Adipose tissue (tissue), 3 donors: ENCODE data around the gene ZBTB16. TPM values are rescaled to one million over a fixed set of nuclear protein-coding genes. Genes with fewer than 3 reads are reported as not detected.
A peak's percentile ranks its signal among the peaks of the same experiment; 100 is the strongest.

Experiments used
- H3K27ac ChIP-seq: one replicate; pipeline ENCODE4 v1.5.1; 2013; ENCODE audit warnings: low read depth, low read length
- WGBS, 3 donors: extraction: QIAGEN DNeasy Blood & Tissue Kit; methylation state at CpG; one replicate each; pipeline ENCODE4 v1.1.7; 2013; 5-methylcytosine and 5-hydroxymethylcytosine counted together
- polyA plus RNA-seq, 3 donors: library from polyadenylated mRNA; stranded (reverse); fragments of 200-250 nt; gene quantifications; one replicate each; pipeline ENCODE4 v1.2.3, GENCODE V29; 2013
- donor health status: healthy with polysubstance abuse.
- donor health status: Bipolar disorder and iron deficiency.
- donor health status: healthy.

Gene ZBTB16
- polyA plus RNA-seq, 3 donors = 30.4 to 68.2 (median 43.1) TPM

DNA sequence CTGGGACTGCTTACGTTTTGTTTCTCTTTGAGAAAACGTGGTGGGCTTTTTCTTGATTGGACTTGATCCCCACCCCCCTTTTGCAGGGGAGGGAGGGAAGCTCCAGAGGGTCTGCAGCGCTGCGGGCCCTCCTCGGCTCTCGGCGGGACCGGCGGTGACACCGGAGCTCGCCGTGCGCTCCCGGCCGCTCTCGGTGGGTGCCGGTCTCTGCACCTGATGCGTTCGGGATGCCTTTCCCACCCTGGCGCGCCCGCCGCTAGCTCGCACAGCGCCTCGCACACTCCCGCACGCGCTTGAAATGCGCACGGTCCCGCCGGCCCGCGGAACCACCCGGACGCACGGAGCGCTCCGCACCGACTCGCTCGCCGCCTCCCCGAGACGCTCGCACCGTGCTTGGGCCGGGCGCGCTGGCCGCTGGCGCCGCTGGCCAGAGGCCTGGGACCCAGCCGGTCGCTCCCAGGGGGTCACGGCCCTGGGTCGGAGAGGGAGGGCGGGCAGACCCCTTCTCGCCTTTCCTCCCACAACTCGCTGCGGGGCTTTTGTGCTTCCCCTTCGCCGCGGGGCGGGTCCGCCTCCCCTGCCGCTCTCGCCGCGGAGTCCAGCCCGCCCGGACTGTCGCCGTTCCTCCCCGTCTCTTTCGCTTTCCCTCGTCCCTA lies 1.0 kb downstream of the ZBTB16 start:
- 0 to 1% (median 0%) methylated on average over 69 to 78 of the region's 78 CpGs for WGBS, 3 donors
- peak overlapping the region; percentile 49 for H3K27ac ChIP-seq

- WGBS, 3 donors = 1% methylated on average over 45 of the region's 45 CpGs
Observed at GRCh38 chr11:114061048-114061680, 1.7 kb downstream of the ZBTB16 start.

DNA sequence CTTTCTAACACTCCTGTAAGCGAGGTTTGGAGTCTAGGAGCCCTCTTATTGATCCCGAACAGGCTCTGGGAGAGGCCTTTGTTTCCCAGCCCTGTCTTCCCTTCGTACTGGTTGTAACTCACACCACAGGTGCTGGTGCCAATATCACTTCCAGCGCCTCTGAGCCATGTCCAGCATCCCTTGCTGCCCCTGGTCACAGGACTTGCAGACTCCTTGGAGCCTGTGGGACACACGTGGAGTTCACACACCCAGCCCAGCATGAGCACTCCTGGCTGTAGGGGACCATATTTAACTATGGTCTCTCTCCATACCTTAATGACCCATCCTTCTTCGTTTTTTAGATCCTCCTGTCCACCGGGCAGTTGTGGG lies 2.2 kb downstream of the ZBTB16 start:
- WGBS, 3 donors = 23 to 33% (median 32%) methylated on average over 7 of the region's 7 CpGs
- H3K27ac ChIP-seq = no peak overlapping the region

More at GRCh38 chr11:114061048-114061680, 1.7 kb downstream of the ZBTB16 start:
- H3K27ac ChIP-seq = peak overlapping the region; percentile 49

DNA sequence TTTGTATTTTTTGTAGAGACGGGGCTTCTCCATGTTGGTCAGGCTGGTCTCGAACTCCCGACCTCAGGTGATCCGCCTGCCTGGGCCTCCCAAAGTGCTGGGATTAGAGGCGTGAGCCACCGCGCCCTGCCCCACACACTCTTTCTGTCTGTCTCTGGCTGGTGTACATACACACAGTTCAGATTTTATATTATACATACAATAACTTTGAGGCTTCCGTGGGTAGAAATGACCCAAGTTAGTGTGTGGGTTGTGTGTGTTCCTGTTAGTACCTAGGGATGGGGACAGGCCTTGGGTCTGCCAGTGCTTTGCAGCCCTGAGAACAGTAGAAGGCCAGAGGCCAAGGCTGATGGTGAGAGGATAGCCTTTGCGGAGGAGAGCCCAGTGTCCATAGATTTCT lies 2.8 kb downstream of the ZBTB16 start:
- 93 to 96% (median 95%) methylated on average over 9 of the region's 9 CpGs for WGBS, 3 donors

GRCh38 chr11:114063149-114063828 lies 3.8 kb downstream of the ZBTB16 start:
- H3K27ac ChIP-seq = no peak overlapping the region
- WGBS, 3 donors = 85 to 97% (median 94%) methylated on average over 26 of the region's 26 CpGs

More for the DNA sequence above, 2.8 kb downstream of the ZBTB16 start:
- no peak overlapping the region for H3K27ac ChIP-seq

- no peak overlapping the region for H3K27ac ChIP-seq
- 95 to 96% (median 96%) methylated on average over 7 to 8 of the region's 8 CpGs for WGBS, 3 donors
Observed at GRCh38 chr11:114063829-114064201, 4.3 kb downstream of the ZBTB16 start.

- 77 to 86% (median 86%) methylated on average over 14 of the region's 14 CpGs for WGBS, 3 donors
- no peak overlapping the region for H3K27ac ChIP-seq
Observed at GRCh38 chr11:114064216-114064615, 4.7 kb downstream of the ZBTB16 start.

DNA sequence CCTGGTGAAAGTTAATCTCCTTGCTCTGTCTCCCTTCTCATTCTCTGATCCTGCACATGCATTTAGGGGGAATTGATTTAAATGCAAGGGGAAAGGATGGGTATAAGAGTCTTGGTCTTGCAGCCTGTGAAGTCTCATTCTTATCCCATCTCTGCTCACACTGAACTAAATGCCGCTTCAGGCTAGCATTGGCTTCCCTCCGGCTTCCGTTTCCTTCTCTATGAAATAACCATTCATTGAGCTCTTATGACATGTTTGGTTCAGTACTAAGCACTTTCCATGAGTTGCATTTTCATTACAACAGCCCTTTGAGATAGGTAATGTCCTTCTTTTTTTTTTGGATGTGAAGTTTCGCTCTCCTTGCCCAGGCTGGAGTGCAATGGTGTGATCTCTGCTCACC lies 5.6 kb downstream of the ZBTB16 start:
- WGBS, 3 donors = 69 to 92% (median 70%) methylated on average over 4 of the region's 4 CpGs
- H3K27ac ChIP-seq = no peak overlapping the region

- WGBS, 3 donors = 82 to 90% (median 82%) methylated on average over 14 of the region's 14 CpGs
- H3K27ac ChIP-seq = no peak overlapping the region
Observed at GRCh38 chr11:114066046-114066648, 6.6 kb downstream of the ZBTB16 start.

- no peak overlapping the region for H3K27ac ChIP-seq
- WGBS, 3 donors = 81 to 92% (median 82%) methylated on average over 4 of the region's 4 CpGs
Observed at GRCh38 chr11:114068327-114068726, 8.8 kb downstream of the ZBTB16 start.

- H3K27ac ChIP-seq = no peak overlapping the region
- WGBS, 3 donors = 86 to 92% (median 87%) methylated on average over 7 of the region's 7 CpGs
Observed at GRCh38 chr11:114070464-114071139, 11.1 kb downstream of the ZBTB16 start.

DNA sequence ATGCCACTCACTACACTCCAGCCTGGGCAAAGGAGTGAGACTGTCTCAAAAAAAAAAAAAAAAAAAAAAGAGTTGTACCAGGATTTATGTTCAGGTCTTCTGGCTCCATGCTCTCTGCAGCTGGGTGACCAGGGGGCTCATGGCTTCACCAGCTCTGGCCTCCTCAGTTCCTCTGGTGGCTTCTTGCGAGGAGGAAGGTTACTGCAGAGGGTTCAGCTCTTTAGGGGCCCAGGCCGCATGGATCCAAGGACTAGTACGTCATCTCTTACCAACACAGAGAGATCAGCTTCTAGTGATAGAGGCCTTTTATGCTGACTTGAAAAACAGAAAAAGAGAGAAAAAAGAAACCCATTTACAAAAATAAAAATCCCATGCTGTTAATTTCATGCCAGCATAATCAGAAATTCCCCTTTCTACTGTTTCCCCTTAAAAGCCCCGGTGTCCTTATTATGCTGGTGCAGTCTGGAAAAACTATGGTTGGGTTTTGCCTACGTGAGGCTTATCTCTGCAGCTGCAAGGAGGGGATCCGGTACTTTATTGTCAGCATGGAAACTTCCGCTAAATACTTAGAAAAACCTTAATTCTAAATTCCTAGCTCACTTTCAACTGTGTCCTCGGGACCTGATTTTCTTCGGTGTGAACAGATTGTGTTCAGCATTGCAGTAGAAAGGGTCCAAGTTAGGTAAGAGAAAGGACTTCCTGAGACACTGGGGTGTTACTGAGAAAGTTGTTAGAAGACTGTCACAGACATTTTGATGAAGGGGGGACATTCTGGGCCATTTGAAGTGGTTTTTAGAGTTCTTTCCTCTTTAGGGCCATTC lies 13.7 kb downstream of the ZBTB16 start:
- H3K27ac ChIP-seq = no peak overlapping the region
- 61 to 87% (median 62%) methylated on average over 9 of the region's 9 CpGs for WGBS, 3 donors

DNA sequence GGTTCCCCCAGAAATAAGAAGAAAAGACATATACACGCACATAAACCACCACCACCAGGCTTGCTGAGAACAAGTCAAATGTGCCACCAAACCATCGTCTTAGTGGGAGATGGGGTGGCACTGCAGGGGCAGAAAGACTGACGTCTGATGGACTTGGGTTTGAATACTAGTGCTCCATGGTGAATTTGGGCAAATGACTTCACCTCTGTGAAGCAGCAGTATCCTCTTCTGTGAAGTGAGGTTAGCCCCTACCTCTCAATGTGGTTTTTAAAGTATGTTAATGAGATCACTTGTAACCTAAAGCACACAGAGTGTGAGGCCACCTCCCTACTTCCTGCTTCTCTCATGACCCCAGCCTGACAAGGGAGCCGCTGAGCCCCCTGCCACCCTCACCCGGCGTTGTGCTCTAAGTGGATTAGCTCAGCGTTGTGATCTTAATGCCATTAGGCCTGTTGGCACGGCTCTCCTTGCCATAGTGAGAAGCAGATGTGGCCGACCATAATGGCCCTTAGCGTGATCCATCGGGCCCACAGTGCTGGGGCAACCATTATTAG lies 14.4 kb downstream of the ZBTB16 start:
- H3K27ac ChIP-seq = no peak overlapping the region
- WGBS, 3 donors = 68 to 84% (median 75%) methylated on average over 11 of the region's 11 CpGs

DNA sequence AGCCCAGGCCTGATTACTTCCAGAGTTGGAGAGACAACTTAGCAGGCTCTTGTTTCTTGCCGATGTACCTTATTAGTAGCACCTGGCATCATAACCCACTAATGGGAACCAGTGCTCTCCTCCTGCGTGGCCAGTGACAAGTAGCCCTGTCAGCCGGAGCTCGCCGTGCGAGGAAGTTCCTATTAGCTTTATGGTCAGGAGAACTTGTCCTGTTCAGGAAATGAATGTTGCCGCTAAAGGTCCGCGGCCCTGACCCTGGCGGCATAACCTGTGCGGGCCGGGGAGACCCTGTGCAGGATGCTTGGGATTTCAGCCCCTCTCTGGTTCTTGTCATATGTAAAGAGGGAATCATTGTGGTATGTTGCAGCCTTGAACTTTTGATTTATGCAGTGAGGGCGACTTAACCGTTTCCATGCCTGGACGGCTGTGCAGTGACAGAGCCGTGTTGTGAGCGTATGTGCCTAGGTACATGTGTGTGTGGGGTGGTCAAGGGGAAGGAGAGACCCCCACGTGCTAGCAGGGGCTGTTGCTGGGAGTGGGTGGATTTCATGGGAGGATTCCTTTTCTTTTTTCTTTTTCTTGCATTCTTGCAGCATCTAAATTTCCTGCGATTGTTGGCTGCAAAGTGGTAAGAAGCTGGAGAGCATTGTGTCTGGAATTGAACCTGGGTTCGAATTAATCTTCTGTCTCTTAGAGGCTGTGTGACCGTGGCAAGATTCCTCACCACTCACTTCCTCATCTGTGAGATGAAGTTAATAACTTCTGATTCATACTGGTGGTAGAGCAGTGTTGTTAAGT lies 15.2 kb downstream of the ZBTB16 start:
- no peak overlapping the region for H3K27ac ChIP-seq
- WGBS, 3 donors = 48 to 85% (median 65%) methylated on average over 21 of the region's 21 CpGs

DNA sequence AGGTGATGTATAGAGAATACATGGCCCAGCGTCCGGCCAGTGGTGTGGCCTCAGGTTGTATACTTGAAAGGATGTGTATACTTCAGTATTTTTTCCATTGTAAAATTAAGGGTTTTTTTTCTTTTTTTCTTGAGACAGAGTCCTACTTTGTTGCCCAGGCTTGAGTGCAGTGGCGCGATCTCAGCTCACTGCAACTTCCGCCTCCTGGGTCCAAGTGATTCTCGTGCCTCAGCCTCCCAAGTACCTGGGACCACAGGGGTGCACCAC lies 15.8 kb downstream of the ZBTB16 start:
- WGBS, 3 donors = 87 to 96% (median 95%) methylated on average over 6 of the region's 6 CpGs
- no peak overlapping the region for H3K27ac ChIP-seq

DNA sequence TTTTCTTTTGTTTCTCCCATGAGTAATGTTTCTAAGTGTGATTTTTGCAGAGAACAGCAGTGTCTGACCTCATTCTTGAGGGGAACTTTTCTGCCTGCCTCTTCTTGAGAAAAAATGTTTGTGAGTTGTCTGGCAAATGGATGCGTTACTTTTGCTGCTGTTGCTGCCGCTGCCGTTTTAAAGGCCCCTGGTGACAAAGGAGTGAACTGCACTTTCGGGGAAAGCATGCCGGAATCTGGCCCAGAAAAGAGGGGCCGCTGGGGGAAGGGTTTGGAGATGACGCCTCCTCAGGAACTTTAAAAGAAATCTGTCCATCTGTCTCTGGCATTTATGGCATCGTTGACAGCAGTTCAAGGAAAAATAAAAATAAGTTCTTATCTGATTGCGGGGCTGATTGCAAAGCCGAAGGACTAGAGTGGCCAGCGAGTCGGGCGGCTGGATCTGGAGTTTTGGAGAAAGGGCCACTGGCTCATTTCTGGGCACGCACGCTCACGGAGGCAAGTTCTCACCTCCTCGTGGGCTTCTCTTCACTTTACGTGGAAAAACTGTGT lies 16.5 kb downstream of the ZBTB16 start:
- WGBS, 3 donors = 44 to 60% (median 54%) methylated on average over 18 of the region's 18 CpGs
- H3K27ac ChIP-seq = no peak overlapping the region

DNA sequence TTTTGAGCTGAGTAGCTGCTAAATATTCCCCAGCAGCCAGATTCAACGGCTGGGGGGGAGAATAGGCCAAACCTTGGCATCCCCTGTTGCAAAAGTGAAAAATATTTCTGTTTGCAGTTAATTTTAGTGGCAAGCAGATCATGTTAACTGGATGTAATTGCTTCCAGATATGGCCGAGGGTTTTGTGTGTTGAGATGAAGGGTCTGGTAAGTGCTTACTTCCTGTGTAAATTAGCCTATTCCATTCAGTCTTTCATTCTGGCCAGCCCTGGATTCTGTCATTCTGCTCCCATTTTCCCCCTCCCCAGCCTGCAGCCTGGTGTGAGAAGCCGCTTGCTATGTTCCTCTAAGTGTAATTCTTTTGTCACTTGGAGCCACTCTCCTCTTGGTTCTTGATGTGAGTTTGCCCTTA lies 17.4 kb downstream of the ZBTB16 start:
- WGBS, 3 donors = 33 to 75% (median 45%) methylated on average over 3 of the region's 3 CpGs
- H3K27ac ChIP-seq = no peak overlapping the region
